C4-2B (cell line): ENCODE measurements around the gene PMAIP1.

Source experiments
- CTCF ChIP-seq: fragments of 450-650 bp; conservative IDR thresholded peaks from 2 replicates; pipeline ENCODE4 v1.5.1; 2017; ENCODE audit warnings: mild to moderate bottlenecking
- ZFX ChIP-seq: fragments of 450-650 bp; IDR thresholded peaks from 2 replicates; pipeline ENCODE4 v1.6.1; 2017

GRCh38 chr18:59938676-59939075 lies 38.9 kb downstream of the PMAIP1 start:
- TF ChIP-seq CTCF (no peak), ZFX (no peak)
